ENCODE data around the gene KCNS1.

DNA sequence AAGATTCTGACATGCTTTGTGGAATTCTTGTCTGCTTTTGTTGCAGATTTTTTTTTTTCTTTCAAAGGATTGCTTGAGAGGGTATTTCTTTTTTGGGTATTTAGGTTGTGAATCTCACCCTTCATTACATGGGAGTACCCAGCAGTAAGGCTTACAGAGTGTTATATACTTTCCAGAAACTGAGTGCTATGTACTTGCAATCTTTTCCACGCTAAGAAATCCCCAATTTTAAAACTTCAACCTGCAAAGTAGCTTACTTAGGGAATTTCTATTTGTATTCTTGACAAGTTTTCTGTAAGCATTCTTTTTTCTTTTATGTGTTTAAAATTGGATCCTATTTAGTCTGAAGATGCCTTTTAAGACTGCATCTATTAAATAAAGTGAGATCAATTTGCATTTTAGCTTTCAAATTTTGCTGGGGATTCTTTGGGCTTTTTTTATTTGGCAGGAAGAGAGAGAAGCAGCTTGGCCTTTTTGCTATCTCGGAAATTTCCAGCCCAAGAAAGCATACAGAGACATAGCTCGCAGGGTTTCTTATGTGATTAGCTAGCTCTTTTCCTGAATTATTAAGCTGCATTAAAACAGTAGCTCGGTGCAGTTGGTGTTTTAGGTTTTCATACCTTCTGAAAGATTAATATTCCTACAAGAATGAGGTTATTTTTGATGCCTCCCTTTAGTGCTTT is 42.6 kb downstream of the KCNS1 start:
- TF ChIP-seq CTCF (IDR thresholded peaks at IDR 0.05) (no peak), POLR2A (IDR thresholded peaks at IDR 0.05) (no peak)
